ENCODE data around the gene EVI2A.
"Not testable (repeated sequence)": the region's sequence is repeated elsewhere in the genome, so short reads cannot be mapped to it uniquely, and the experiment has no call there.

The EVI2A gene

GRCh38 chr17:31307640-31308039 is 13.8 kb downstream of the EVI2A start:
- H3K4me1 Mint-ChIP-seq, result peaks cover 44% of the 10 kb centered on the region
- no peak for ATAC-seq (ENCODE audit: low read depth)

GRCh38 chr17:31299624-31300023 is 21.8 kb downstream of the EVI2A start:
- DNase-seq (ENCODE audit: low spot score in 2 of 2) (no peak), ATAC-seq (ENCODE audit: low read depth) (no peak)
- peaks cover 11% of the 10 kb centered on the region for H3K4me1 Mint-ChIP-seq
- no peaks in the 10 kb centered on the region for H3K27me3 Mint-ChIP-seq
- H3K9me3 Mint-ChIP-seq, result no peaks in the 10 kb centered on the region
- no peak overlapping the region for H3K27ac Mint-ChIP-seq
- peaks cover 16% of the 10 kb centered on the region for H3K36me3 Mint-ChIP-seq
- H3K4me3 Mint-ChIP-seq, result no peak overlapping the region

More at GRCh38 chr17:31307640-31308039, 13.8 kb downstream of the EVI2A start:
- Mint-ChIP-seq H3K36me3 (peaks cover 53% of the 10 kb centered on the region), H3K4me3 (peak overlapping the region; percentile 82), H3K9me3 (peaks cover 4% of the 10 kb centered on the region), H3K27ac (peak overlapping the region; percentile 90), H3K27me3 (no peaks in the 10 kb centered on the region)
- DNase-seq (ENCODE audit: low spot score in 2 of 2), result no peak

- no peaks in the 10 kb centered on the region for H3K36me3 Mint-ChIP-seq
- H3K27ac Mint-ChIP-seq, result no peak within 1 kb of the TSS
- H3K27me3 Mint-ChIP-seq, result no peaks in the 10 kb centered on the region
- DNase-seq (ENCODE audit: low spot score in 2 of 2) (no peak), ATAC-seq (ENCODE audit: low read depth) (no peak)
- H3K4me1 Mint-ChIP-seq, result peaks cover 6% of the 10 kb centered on the region
- no peak within 1 kb of the TSS for H3K4me3 Mint-ChIP-seq
- no peaks in the 10 kb centered on the region for H3K9me3 Mint-ChIP-seq
Observed at GRCh38 chr17:31297090-31297489, 24.3 kb downstream of the EVI2A start, which contains the start of gene OMG. OMG (minus strand) TSS chr17:31297239; CDS start chr17:31296331, 908 bp downstream.

GRCh38 chr17:31296142-31296541 is 25.3 kb downstream of the EVI2A start:
- ATAC-seq (ENCODE audit: low read depth) (no peak), DNase-seq (ENCODE audit: low spot score in 2 of 2) (no peak)
- Mint-ChIP-seq H3K9me3 (no peaks in the 10 kb centered on the region), H3K4me1 (no peaks in the 10 kb centered on the region), H3K27me3 (no peaks in the 10 kb centered on the region), H3K27ac (no peak overlapping the region), H3K4me3 (no peak overlapping the region), H3K36me3 (no peaks in the 10 kb centered on the region)

- ATAC-seq (ENCODE audit: low read depth), result no peak
- no peak for DNase-seq (ENCODE audit: low spot score in 2 of 2)
- H3K9me3 Mint-ChIP-seq, result no peaks in the 10 kb centered on the region
- no peaks in the 10 kb centered on the region for H3K27me3 Mint-ChIP-seq
- no peak overlapping the region for H3K27ac Mint-ChIP-seq
- no peak overlapping the region for H3K4me3 Mint-ChIP-seq
- H3K4me1 Mint-ChIP-seq, result no peaks in the 10 kb centered on the region
- no peaks in the 10 kb centered on the region for H3K36me3 Mint-ChIP-seq
Observed at GRCh38 chr17:31295489-31295871, 25.9 kb downstream of the EVI2A start.

GRCh38 chr17:31294820-31295488 is 26.5 kb downstream of the EVI2A start:
- Mint-ChIP-seq H3K9me3 (no peaks in the 10 kb centered on the region), H3K27ac (no peak overlapping the region), H3K36me3 (no peaks in the 10 kb centered on the region), H3K27me3 (no peaks in the 10 kb centered on the region), H3K4me3 (no peak overlapping the region), H3K4me1 (peaks cover 3% of the 10 kb centered on the region)
- no peak for DNase-seq (ENCODE audit: low spot score in 2 of 2)
- ATAC-seq (ENCODE audit: low read depth), result no peak

- Mint-ChIP-seq H3K4me1 (peaks cover 3% of the 10 kb centered on the region), H3K4me3 (no peak overlapping the region), H3K36me3 (no peaks in the 10 kb centered on the region), H3K27me3 (no peaks in the 10 kb centered on the region), H3K9me3 (no peaks in the 10 kb centered on the region), H3K27ac (no peak overlapping the region)
- ATAC-seq (ENCODE audit: low read depth), result no peak
- DNase-seq (ENCODE audit: low spot score in 2 of 2), result no peak
Observed at GRCh38 chr17:31294231-31294630, 27.2 kb downstream of the EVI2A start.

GRCh38 chr17:31293581-31293980 is 27.8 kb downstream of the EVI2A start:
- peaks cover 3% of the 10 kb centered on the region for H3K4me1 Mint-ChIP-seq
- H3K4me3 Mint-ChIP-seq, result no peak overlapping the region
- DNase-seq (ENCODE audit: low spot score in 2 of 2) (no peak), ATAC-seq (ENCODE audit: low read depth) (no peak)
- no peaks in the 10 kb centered on the region for H3K27me3 Mint-ChIP-seq
- H3K36me3 Mint-ChIP-seq, result no peaks in the 10 kb centered on the region
- no peak overlapping the region for H3K27ac Mint-ChIP-seq
- H3K9me3 Mint-ChIP-seq, result no peaks in the 10 kb centered on the region

GRCh38 chr17:31291820-31292219 is 29.6 kb downstream of the EVI2A start:
- no peak for DNase-seq (ENCODE audit: low spot score in 2 of 2)

GRCh38 chr17:31289790-31290189 is 31.6 kb downstream of the EVI2A start:
- ATAC-seq (ENCODE audit: low read depth) (no peak), DNase-seq (ENCODE audit: low spot score in 2 of 2) (no peak)
- Mint-ChIP-seq H3K9me3 (no peaks in the 10 kb centered on the region), H3K36me3 (no peaks in the 10 kb centered on the region), H3K27me3 (no peaks in the 10 kb centered on the region), H3K4me1 (peaks cover 3% of the 10 kb centered on the region), H3K4me3 (no peak overlapping the region), H3K27ac (no peak overlapping the region)

More at GRCh38 chr17:31291820-31292219, 29.6 kb downstream of the EVI2A start:
- Mint-ChIP-seq H3K27ac (no peak overlapping the region), H3K27me3 (no peaks in the 10 kb centered on the region), H3K4me1 (peaks cover 3% of the 10 kb centered on the region), H3K36me3 (no peaks in the 10 kb centered on the region), H3K4me3 (no peak overlapping the region), H3K9me3 (no peaks in the 10 kb centered on the region)
- no peak for ATAC-seq (ENCODE audit: low read depth)

- H3K27ac Mint-ChIP-seq; H3K4me3 Mint-ChIP-seq; H3K4me1 Mint-ChIP-seq; DNase-seq (ENCODE audit: low spot score in 2 of 2); H3K36me3 Mint-ChIP-seq; ATAC-seq (ENCODE audit: low read depth); H3K9me3 Mint-ChIP-seq; H3K27me3 Mint-ChIP-seq: not testable (repeated sequence)
Observed at GRCh38 chr17:31287932-31288331, 33.5 kb downstream of the EVI2A start.

- Mint-ChIP-seq H3K27ac (no peak overlapping the region), H3K4me1 (peaks cover 3% of the 10 kb centered on the region), H3K4me3 (no peak overlapping the region), H3K36me3 (no peaks in the 10 kb centered on the region), H3K27me3 (no peaks in the 10 kb centered on the region), H3K9me3 (no peaks in the 10 kb centered on the region)
- DNase-seq (ENCODE audit: low spot score in 2 of 2) (no peak), ATAC-seq (ENCODE audit: low read depth) (no peak)
Observed at GRCh38 chr17:31286587-31286986, 34.8 kb downstream of the EVI2A start.

GRCh38 chr17:31283841-31284240 is 37.6 kb downstream of the EVI2A start:
- ATAC-seq (ENCODE audit: low read depth) (no peak), DNase-seq (ENCODE audit: low spot score in 2 of 2) (no peak)
- Mint-ChIP-seq H3K27me3 (no peaks in the 10 kb centered on the region), H3K36me3 (no peaks in the 10 kb centered on the region), H3K4me1 (no peaks in the 10 kb centered on the region), H3K9me3 (no peaks in the 10 kb centered on the region), H3K4me3 (no peak overlapping the region), H3K27ac (no peak overlapping the region)

- no peak for ATAC-seq (ENCODE audit: low read depth)
- DNase-seq (ENCODE audit: low spot score in 2 of 2), result no peak
- Mint-ChIP-seq H3K4me3 (no peak overlapping the region), H3K36me3 (peaks cover 4% of the 10 kb centered on the region), H3K9me3 (no peaks in the 10 kb centered on the region), H3K27me3 (no peaks in the 10 kb centered on the region), H3K27ac (no peak overlapping the region), H3K4me1 (no peaks in the 10 kb centered on the region)
Observed at GRCh38 chr17:31281061-31281460, 40.4 kb downstream of the EVI2A start.

GRCh38 chr17:31279401-31279800 is 42.0 kb downstream of the EVI2A start:
- ATAC-seq (ENCODE audit: low read depth) (no peak), DNase-seq (ENCODE audit: low spot score in 2 of 2) (no peak)
- H3K27ac Mint-ChIP-seq, result no peak overlapping the region

More at GRCh38 chr17:31279401-31279800, 42.0 kb downstream of the EVI2A start:
- Mint-ChIP-seq H3K9me3 (no peaks in the 10 kb centered on the region), H3K27me3 (no peaks in the 10 kb centered on the region), H3K36me3 (peaks cover 4% of the 10 kb centered on the region), H3K4me1 (no peaks in the 10 kb centered on the region), H3K4me3 (no peak overlapping the region)

All from memory B cell (primary cell).